Uterus (tissue), 4 donors: ENCODE data around the gene WDR27. TPM values are rescaled to one million over a fixed set of nuclear protein-coding genes. Genes with fewer than 3 reads are reported as not detected.
A peak's percentile ranks its signal among the peaks of the same experiment; 100 is the strongest.

Source experiments
- DNase-seq, 2 donors: peaks; one replicate each; pipeline ENCODE4 v3.0.0-alpha.2; 2019 to 2020
- H3K27ac ChIP-seq, 2 donors: fragments of 200-600 bp; sonication (generic); 1 replicate in 1 of 2; 2 replicates in 1 of 2; pipeline ENCODE4 v1.5.1; 2016 to 2018
- H3K27me3 ChIP-seq, 2 donors: fragments of 200-600 bp; sonication (generic); one replicate each; pipeline ENCODE4 v1.5.1; 2018 to 2019; ENCODE audit warnings: control low read depth in 1 of 2
- H3K36me3 ChIP-seq, 2 donors: fragments of 200-600 bp; sonication (generic); one replicate each; pipeline ENCODE4 v1.5.1; 2019; ENCODE audit warnings: control low read depth in 1 of 2
- H3K4me1 ChIP-seq, 2 donors: fragments of 200-600 bp; sonication (generic); one replicate each; pipeline ENCODE4 v1.5.1; 2018 to 2019; ENCODE audit warnings: control low read depth in 1 of 2
- H3K4me3 ChIP-seq, 2 donors: fragments of 200-600 bp; sonication (generic); 1 replicate in 1 of 2; 2 replicates in 1 of 2; pipeline ENCODE4 v1.5.1; 2018 to 2019; ENCODE audit warnings: mild to moderate bottlenecking in 1 of 2
- H3K9me3 ChIP-seq, 2 donors: fragments of 200-600 bp; sonication (generic); one replicate each; pipeline ENCODE4 v1.5.1; 2019; ENCODE audit warnings: control low read depth in 1 of 2
- POLR2A ChIP-seq, 2 donors: fragments of 450-650 bp; IDR thresholded peaks; one replicate each; pipeline ENCODE4 v1.6.1; 2016; ENCODE audit warnings: antibody characterized with exemption in 2 of 2, mild to moderate bottlenecking in 1 of 2, moderate library complexity in 1 of 2
- intact Hi-C: fragments of 100-400 bp; cut with DNase I; formaldehyde crosslinking; loops from one replicate; pipeline ENCODE4 v1.15.1; 2023; ENCODE audit warnings: low total_unique reads
- total RNA-seq, 4 donors: library from RNA; depleted of rRNA in 3 of 4; stranded (reverse); fragments of >200 nt in 3 of 4; gene quantifications; one replicate each; pipeline versions ENCODE4 v1.1.0 to v1.2.4, GENCODE V29; 2014 to 2023
- TF ChIP-seq, protein P1 (sequence below), 4 experiments: fragments of 200-600 bp in 2 of 4; fragments of 450-650 bp in 2 of 4; sonication (generic) in 2 of 4; IDR thresholded peaks; one replicate each; pipeline ENCODE4 v1.5.1; 2016 to 2019; ENCODE audit warnings: antibody characterized with exemption in 4 of 4, mild to moderate bottlenecking in 2 of 4, moderate library complexity in 1 of 4
- donor health status: DM: yes; HTN: yes; CAD: no.

The WDR27 gene
- total RNA-seq, 4 donors from 2014 or later, result 41.8 to 69.7 (median 59.7) TPM

- no peaks in the 10 kb centered on the region for H3K27me3 ChIP-seq
- H3K4me1 ChIP-seq, result peaks cover 0 to 12% of the 10 kb centered on the region in 2 donors
- no peak overlapping the region for H3K4me3 ChIP-seq
- no peaks in the 10 kb centered on the region for H3K9me3 ChIP-seq
- H3K27ac ChIP-seq, result peak overlapping the region; percentile 93
- no peaks in the 10 kb centered on the region for H3K36me3 ChIP-seq
- DNase-seq, result no peak
- intact Hi-C loops, result no loop called here
- TF ChIP-seq, protein P1, sequence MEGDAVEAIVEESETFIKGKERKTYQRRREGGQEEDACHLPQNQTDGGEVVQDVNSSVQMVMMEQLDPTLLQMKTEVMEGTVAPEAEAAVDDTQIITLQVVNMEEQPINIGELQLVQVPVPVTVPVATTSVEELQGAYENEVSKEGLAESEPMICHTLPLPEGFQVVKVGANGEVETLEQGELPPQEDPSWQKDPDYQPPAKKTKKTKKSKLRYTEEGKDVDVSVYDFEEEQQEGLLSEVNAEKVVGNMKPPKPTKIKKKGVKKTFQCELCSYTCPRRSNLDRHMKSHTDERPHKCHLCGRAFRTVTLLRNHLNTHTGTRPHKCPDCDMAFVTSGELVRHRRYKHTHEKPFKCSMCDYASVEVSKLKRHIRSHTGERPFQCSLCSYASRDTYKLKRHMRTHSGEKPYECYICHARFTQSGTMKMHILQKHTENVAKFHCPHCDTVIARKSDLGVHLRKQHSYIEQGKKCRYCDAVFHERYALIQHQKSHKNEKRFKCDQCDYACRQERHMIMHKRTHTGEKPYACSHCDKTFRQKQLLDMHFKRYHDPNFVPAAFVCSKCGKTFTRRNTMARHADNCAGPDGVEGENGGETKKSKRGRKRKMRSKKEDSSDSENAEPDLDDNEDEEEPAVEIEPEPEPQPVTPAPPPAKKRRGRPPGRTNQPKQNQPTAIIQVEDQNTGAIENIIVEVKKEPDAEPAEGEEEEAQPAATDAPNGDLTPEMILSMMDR (IDR thresholded peaks at IDR 0.05), result no peak
- no peak for TF ChIP-seq POLR2A (IDR thresholded peaks at IDR 0.05)
Observed at GRCh38 chr6:169454872-169455204, 247.0 kb downstream of the WDR27 start.

DNA sequence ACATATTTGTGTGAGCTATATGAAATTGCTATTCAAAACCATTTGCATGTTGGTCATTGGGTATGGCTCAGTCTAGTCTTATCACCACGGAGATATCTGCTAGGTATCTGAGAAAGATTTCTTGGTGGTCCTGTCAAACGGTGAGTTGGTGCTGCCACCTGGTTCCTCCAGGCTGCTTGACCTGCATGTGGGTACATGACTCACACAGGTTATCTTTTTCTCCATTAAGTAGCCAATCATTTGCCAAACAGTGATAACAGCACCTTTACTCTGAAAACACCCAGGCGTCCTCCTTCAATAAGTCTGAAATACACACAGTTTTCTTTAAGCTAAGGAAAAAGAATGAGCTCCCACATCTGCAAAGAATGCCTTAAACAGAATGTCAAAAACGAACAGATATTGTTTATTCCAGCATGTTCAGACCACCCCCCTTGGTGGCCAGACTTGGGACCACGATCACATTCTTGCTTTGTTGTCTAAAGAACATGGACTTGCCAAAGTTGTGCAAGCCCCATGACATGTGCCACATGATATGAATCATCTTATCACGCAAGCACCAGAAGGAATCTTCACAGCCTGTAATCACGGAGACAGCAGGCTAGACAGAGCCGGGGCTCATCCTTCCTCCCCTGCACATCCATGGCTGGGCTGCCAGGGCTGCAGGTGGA lies 247.5 kb downstream of the WDR27 start:
- Histone ChIP-seq H3K4me3 (no peak overlapping the region), H3K27ac (peak overlapping the region; percentile 93), H3K36me3 (no peaks in the 10 kb centered on the region), H3K9me3 (no peaks in the 10 kb centered on the region), H3K27me3 (no peaks in the 10 kb centered on the region), H3K4me1 (peaks cover 0 to 12% of the 10 kb centered on the region in 2 donors)
- peak; percentile 76 to 83 for DNase-seq
- intact Hi-C loops, result no loop called here
- TF ChIP-seq, protein P1 (IDR thresholded peaks at IDR 0.05), result no peak
- no peak for TF ChIP-seq POLR2A (IDR thresholded peaks at IDR 0.05)

DNA sequence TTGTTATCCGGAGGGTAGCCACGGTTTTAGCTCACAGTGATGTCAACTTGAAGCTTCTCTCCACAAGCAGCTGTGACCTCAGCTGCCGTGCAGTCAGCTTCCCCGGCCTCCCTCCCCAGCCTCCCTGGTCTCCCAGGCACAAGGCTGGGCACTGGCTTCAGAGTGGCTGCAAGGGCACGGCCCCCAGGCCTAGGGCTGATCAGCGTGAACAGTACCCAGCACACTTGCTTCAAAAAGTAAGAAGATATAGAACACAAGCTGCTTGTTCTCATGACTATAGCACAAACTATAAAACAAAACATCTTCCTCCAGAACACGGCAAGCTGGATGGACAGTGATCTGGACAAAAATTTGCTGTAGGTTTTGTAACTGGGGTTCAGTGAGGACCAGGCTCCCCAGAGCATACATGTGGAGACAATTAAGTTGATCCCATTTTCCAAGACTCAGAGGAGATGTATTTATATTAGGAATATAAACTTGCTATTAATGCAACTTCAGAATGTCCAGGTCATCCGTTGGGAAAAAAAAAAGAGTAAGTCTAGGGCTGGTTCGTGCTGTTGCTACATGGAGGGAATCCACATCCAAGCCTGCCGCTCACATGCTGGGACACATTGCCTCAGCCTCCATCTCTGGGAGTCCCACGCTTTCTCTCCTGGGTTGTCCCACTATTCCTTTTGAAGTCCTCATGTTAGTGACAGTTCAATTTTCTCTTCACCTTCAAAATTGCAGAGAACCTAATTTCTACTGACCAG lies 248.8 kb downstream of the WDR27 start:
- intact Hi-C loops, result no loop called here

DNA sequence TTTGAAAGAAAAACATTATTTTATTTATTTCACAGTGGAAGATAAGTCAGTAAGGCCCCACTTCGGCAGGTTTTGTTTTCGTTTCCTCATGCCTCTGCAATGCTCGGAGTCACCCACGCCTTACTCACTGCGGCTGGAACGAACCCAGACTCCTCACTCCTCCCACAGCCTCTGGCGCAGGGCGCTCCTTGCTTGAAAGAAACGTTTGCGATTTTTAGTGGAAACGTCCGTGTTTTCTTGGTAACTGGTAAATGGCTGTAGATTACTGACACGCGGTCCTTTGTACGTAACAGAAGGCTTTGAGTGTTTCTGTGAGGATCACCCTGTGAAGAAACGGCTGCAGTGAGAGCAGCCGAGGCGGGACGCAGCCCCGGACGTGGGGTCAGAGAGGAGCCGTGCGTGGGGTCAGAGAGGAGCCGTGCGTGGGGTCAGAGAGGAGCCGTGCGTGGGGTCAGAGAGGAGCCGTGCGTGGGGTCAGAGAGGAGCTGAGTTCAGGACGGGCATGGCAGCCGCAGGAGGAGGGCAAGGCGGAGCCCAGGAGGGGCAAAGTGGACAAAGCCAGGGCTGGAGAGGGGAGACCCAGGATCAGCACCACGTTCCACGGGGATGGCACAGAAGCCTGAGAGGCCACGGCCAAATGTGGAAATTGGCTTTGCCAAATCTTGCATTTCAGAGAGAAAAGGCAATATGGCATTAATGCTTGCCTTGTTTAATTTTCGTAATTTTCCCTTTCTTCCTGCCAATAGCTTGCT lies 249.5 kb downstream of the WDR27 start:
- DNase-seq, result peak; percentile 92 to 95
- peak overlapping the region; percentile 93 for H3K27ac ChIP-seq
- H3K9me3 ChIP-seq, result no peaks in the 10 kb centered on the region
- H3K27me3 ChIP-seq, result no peaks in the 10 kb centered on the region
- H3K36me3 ChIP-seq, result no peaks in the 10 kb centered on the region
- intact Hi-C loops, result no loop called here
- TF ChIP-seq POLR2A (IDR thresholded peaks at IDR 0.05), result peak; percentile 20 to 32
- TF ChIP-seq, protein P1 (IDR thresholded peaks at IDR 0.05), result no peak
- H3K4me3 ChIP-seq, result peak overlapping the region; percentile 18 to 29
- peaks cover 0 to 12% of the 10 kb centered on the region in 2 donors for H3K4me1 ChIP-seq

More for the DNA sequence above, 248.8 kb downstream of the WDR27 start:
- peaks cover 0 to 12% of the 10 kb centered on the region in 2 donors for H3K4me1 ChIP-seq
- TF ChIP-seq, protein P1 (IDR thresholded peaks at IDR 0.05), result no peak
- TF ChIP-seq POLR2A (IDR thresholded peaks at IDR 0.05), result no peak
- no peaks in the 10 kb centered on the region for H3K9me3 ChIP-seq
- peak; percentile 35 to 41 for DNase-seq
- peak overlapping the region; percentile 93 for H3K27ac ChIP-seq
- no peaks in the 10 kb centered on the region for H3K27me3 ChIP-seq
- no peaks in the 10 kb centered on the region for H3K36me3 ChIP-seq
- peak overlapping the region in 1 of 2 donors; percentile 18 for H3K4me3 ChIP-seq
